Measurements from ENCODE around the gene MZF1. TPM values are rescaled to one million over a fixed set of nuclear protein-coding genes. Genes with fewer than 3 reads are reported as not detected.
A peak's percentile ranks its signal among the peaks of the same experiment; 100 is the strongest.

The MZF1 gene
- total RNA-seq, 1 donor from 2014 or later: 11.3 TPM

DNA sequence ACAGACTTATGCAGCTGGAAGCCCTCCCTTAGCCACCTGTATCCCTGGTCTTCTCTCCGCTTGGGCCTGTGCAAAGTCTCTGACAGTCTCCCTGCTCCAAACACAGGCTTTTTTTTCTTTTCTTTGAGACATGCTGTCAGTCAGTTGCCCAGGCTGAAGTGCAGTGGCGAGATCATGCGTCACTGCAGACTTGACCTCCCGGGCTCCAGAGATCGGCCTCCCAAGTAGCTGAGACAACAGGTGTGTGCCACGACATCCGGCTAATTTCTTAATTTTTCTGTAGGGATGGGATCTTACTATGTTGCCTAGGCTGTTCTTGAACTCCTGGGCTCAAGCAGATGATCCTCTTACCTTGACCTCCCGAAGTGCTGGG lies 1.6 kb downstream of the MZF1 start:
- intact Hi-C loops (cut with micrococcal nuclease): no loop called here
- ATAC-seq: no peak
- DNase-seq: no peak

DNA sequence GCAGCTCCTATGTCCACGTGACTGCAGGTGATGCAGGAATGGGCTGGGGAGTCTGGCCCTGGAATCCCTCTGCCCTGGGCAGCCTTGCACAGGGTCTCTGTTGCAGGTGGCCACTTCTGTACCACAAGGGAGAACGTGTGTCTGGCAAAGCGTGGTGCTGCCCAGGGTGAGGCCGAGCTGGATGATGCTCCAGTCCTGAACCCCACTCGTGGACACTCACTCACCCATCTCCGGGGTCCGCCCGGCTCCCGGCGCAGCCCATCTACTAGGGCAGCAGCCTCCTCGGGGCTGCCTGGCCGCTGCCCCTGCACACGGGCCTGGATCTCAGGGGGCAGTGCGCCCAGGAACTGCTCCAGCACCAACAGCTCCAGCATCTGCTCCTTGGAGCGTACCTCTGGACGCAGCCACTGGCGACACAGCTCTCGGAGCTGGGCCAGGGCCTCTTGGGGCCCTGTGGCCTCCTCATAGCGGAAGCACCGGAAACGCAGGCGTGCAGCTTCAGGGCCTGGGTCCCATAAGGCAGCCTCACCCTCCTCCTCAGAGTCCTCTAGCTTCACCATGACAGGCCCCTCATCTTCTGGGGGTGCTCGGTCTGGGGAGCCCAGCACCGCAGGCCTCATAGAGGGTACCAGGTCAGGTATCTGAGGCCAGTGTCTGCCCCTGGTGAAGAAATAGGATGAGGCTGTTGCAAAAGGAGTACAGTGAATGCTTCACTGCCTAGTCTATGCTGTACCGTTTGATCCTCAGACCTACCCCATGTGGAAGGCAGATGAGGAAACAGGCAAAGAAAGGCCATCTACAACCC lies 2.2 kb downstream of the MZF1 start:
- DNase-seq (peak; percentile 32), ATAC-seq (no peak)
- intact Hi-C loops (cut with micrococcal nuclease): no loop called here

DNA sequence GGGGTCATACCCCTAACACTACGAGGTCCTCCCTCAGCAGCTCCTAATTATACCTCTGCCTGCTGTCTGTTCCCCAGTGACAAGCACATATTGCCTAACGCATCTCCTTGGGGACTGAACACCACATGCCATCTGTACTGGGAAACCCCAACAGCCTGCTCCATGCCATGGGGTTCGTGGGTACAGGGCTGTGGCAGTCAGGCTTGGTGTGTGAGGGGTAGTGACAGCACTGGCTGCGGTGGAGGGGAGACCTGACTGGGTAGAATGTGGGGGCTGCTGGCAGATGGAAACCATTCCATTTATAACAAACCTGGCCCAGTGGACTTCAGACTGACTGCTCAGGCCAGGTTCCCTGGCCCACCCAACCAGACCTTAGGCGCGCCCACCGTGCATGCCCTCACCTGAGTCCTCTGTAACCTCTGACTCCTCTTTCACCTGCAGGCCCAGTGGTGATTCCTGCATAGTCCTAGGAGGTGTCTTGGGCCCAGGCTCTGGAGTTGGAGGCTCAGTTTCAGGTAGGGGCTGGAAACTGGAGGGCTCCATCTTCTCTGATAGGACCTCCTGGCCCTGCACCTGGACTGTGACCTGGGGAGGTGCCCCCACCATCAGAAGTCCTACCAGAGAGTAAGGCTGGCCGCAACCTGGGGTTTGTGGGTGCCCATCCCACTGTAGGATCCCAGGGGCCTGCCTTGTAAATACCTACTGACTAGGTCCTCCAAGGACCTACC lies 3.0 kb downstream of the MZF1 start:
- DNase-seq (no peak), ATAC-seq (no peak)
- intact Hi-C loops (cut with micrococcal nuclease): no loop called here

DNA sequence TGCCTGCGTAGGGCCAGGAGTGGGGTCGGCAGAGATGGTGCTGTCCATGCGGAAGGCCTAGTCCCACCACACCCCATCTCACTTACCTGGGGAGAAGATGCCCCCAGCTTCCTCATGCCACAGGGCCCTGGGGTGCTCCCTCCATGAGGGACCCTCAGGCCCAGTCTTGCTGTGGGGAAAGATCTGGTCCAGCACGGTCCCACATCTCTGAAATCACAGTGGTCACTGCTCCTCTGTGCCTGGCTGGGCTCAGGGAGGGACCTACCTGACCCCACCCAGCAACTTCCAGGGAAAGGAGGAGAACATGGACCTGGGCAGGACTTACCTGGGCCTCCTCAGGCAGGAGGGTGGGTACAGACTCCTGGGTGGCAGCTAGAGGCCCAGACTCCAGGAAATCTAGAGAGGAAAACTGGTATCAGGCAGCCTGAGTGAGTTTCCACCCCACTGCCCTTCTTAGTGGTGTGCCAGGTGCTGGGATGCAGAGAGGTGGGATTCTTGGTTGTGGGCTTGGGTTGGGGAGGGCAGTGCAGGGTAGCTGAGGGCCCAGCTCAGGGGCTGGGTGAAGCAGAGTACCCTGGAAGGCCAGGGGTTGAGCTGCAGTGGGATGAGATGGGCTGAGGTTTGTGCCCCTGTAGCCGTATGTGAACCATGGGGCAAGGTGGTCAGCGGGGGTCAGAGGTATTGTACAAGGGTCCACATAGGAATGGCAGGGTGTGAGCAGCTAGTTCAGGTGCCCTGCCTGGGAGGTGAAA lies 3.8 kb downstream of the MZF1 start:
- no peak for DNase-seq
- intact Hi-C loops (cut with micrococcal nuclease): no loop called here
- no peak for ATAC-seq

DNA sequence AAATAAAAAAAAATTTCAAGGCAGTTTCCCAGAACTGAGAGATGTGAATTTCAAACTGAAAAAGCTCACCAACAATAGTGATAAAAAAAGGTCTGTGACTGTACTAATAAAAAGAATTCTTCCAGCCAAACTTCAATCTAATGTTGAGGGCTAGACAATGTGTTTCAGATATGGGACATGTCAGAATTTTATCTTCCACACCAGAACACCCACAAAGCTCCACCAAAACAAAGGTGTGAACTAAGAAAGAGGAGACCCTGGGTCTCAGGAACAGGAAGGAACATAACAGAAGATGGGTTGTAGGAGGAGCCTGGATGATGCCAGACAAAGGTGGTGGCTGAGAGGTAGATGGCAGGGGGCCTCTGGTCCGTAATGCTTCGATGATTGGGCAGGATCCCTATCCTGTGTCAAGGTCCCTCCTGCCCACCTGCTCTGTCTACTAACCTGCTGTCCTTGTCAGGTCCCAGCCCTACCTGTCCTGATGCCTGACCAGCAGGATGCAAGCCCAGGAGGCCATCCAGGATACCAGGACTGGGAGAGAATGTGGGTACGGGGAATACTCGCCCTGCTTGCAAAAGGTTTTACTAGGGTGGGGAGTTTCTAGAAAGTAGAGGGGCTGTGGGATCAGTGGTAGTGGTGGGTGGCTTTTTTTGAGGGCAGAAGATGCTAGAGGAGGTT lies 4.5 kb downstream of the MZF1 start:
- intact Hi-C loops (cut with micrococcal nuclease): no loop called here
- DNase-seq (no peak), ATAC-seq (no peak)

DNA sequence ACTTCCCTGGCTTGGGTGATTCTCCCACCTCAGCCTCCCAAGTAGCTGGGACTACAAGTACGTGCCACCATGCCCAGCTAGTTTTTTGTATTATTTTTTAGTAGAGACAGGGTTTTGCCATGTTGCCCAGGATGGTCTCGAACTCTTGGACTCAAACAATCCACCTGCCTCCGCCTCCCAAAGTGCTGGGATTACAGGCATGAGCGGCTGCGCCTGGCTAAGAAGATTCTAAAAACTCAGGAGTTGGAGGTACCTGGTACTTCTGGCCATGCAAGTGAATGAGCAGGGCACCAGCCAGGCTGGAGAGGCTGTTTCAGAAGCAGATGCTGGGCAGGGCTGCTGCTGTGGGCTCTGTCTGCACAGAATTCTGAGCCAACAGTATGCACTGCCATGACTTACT lies 6.1 kb downstream of the MZF1 start:
- intact Hi-C loops (cut with micrococcal nuclease): no loop called here
- ATAC-seq: no peak
- no peak for DNase-seq

DNA sequence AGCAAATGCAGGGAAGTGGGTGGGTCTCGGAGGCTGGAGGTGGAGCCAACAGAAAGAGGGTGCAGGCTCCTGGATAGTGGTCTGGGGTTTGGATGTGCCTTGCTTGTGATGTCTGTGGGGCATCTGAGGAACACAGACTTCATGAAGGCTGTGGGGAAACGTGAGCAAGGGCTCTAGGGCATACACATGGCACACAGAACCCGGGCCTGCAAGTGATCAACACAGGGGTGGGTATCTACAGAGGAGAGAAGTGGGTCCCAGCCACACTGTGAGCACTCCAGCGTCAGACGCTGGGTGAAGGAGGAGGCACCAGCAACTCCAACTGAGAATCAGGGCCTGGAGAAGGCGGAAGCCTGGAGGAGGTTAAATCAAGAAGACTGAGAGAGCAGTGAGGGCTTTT lies 9.3 kb downstream of the MZF1 start:
- ATAC-seq: no peak
- DNase-seq: no peak
- intact Hi-C loops (cut with micrococcal nuclease): no loop called here

- DNase-seq: peak; percentile 22
- intact Hi-C loops (cut with micrococcal nuclease): no loop called here
- ATAC-seq: no peak
These were observed 10.0 kb downstream of the MZF1 start for GRCh38 chr19:58563034-58563573.

DNA sequence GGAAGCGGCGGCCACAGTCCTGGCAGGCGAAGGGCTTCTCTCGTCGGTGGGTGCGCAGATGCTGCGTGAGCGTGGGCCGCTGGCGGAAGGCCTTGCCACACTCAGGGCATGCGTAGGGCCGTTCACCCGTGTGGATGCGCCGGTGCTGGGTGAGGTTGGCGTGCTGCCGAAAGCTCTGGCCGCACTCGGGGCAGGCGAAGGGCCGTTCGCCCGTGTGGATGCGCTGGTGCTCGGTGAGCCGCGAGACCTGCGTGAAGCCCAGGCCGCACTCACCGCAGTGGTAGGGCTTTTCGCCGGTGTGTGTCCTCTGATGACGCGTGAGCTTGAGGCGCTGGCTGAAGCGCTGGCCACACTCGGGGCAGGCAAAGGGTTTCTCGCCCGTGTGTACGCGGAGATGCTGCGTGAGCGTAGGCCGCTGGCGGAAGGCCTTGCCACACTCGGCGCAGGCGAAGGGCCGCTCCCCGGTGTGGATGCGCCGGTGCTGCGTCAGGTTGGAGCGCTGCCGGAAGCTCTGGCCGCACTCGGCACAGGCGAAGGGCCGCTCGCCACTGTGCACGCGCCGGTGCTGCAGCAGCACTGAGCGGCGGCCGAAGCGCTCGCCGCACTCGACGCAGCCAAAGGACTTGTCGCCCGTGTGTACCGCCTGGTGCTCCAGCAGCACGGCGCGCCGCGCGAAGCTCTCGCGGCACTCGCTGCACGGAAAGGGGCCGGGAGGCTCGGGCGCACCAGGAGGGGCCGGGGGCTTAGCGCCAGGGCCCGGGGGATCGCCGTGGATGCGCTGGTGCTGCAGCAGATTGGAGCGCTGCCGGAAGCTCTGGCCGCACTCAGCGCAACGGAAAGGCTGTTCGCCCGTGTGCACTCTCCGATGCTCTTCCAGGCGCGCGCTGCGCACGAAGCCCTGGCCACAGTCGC lies 10.8 kb downstream of the MZF1 start:
- intact Hi-C loops (cut with micrococcal nuclease): no loop called here
- ATAC-seq (peak; percentile 2), DNase-seq (peak; percentile 69)

GRCh38 chr19:58561373-58562121 lies 11.6 kb downstream of the MZF1 start:
- intact Hi-C loops (cut with micrococcal nuclease): no loop called here
- no peak for DNase-seq
- ATAC-seq: no peak

GRCh38 chr19:58560921-58561320 lies 12.2 kb downstream of the MZF1 start:
- intact Hi-C loops (cut with micrococcal nuclease): no loop called here
- ATAC-seq (no peak), DNase-seq (no peak)

DNA sequence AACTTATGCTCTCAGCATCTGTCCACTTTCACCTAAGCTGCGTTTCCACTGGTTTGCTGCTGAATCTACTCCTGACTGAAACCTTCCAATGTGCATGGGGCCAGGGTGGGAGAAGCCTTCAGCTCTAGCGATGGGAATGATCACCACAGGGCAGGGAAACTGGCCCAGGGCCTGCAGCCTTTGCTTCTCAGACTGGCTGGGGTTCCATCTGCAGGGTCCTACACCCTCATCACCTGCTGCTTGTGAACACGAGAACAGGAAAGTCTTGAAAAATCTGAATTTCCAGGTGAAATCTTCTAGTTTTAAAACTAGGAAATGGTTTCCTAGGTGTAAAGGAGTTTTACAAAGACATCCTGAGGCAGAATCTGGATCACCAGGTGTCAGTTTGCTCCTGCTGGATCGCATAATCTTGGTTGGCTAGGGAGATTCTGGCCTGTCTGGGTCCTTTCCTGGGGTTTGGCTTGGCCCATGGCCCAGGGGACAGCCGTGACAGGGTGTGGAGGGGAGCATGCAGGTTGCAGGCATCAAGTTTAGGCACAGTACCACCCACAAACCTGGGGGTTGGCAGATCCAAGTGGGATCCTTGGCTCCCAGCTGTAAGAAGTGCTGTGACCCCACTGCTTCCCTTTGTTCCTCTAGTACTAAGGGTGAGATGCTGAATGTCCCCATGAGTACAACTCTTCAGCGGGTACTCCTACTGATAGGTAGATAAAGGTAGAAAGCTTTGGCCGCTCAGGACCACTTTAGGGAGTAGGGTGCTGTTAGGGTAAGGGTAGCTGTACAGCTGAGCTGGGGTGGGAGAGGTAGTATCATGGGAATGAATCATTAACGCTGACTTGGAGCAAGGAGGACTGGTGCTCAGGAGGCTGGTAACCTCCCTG lies 12.9 kb downstream of the MZF1 start:
- intact Hi-C loops (cut with micrococcal nuclease): no loop called here
- ATAC-seq (no peak), DNase-seq (no peak)

GRCh38 chr19:58559275-58560006 lies 13.7 kb downstream of the MZF1 start:
- peak; percentile 68 for ATAC-seq
- DNase-seq: peak; percentile 92
- intact Hi-C loops (cut with micrococcal nuclease): no loop called here

DNA sequence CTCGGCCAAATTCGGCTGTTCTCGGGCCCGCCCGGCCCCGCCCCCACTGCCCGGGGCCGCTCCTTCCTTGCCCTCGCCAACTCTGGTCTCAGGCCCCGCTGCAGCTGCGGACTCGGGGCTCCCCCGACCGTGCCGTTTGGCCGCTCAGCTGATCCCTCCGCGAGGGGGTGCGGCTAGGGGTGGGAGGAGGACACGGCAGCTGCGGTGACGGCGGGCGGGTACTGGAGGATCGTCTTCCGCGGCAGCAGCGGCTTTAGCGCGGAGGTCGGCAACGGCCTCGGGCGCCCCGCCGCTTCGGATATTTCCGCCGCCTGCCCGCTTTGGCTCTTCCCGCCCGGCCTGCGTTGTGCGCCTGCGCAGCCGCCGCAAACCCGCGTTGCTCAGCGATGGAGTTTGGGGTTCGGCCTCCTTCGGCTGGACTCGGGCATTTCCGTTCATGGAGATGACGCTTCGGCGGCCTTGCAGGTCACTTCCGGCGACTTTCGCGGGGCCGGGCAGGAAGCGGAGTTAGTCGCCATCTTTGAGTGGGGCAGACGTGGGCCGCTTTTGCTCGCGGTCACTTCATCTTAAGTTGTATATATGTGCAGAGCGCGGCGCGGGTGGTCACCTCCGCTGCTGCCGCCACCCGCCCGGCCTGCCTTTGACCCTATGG lies 14.4 kb downstream of the MZF1 start:
- intact Hi-C loops (cut with micrococcal nuclease): no loop called here
- ATAC-seq (peak; percentile 80), DNase-seq (peak; percentile 100)

GRCh38 chr19:58558066-58558622 lies 15.0 kb downstream of the MZF1 start, which contains the start of gene UBE2M:
UBE2M (minus strand) TSS chr19:58558611; CDS start chr19:58558381, 230 bp downstream.
- intact Hi-C loops (cut with micrococcal nuclease): no loop called here

More at GRCh38 chr19:58558066-58558622, 15.0 kb downstream of the MZF1 start, which contains the start of gene UBE2M:
- DNase-seq: peak; percentile 94
- ATAC-seq: no peak

Data from left ventricle myocardium superior (tissue), 1 donor.